SK-N-SH treated with all-trans-retinoic acid at 6 μM for 48 hours (cell line): ENCODE data around the gene ZNF792.

Experiments
- ATAC-seq: fragments of 200-7000 bp; cut with Tn5 transposase; 3 replicates; pipeline ENCODE4 v1.9.1; 2020; ENCODE audit warnings: mild to moderate bottlenecking, moderate library complexity
- ARNTL ChIP-seq: fragments of 450-650 bp; formaldehyde crosslinking; IDR thresholded peaks from 2 replicates; pipeline ENCODE4 v1.5.0; 2020; ENCODE audit warnings: low read depth, mild to moderate bottlenecking, moderate library complexity, borderline replicate concordance
- BACH2 ChIP-seq: fragments of 250-450 bp; sonication (Bioruptor Pico); IDR thresholded peaks from 2 replicates; pipeline ENCODE4 v1.9.0; 2021; ENCODE audit warnings: mild to moderate bottlenecking, borderline replicate concordance
- CSDC2 ChIP-seq: fragments of 250-450 bp; sonication (Bioruptor Pico); IDR thresholded peaks from 2 replicates; pipeline ENCODE4 v1.5.0; 2020; ENCODE audit warnings: mild to moderate bottlenecking, moderate library complexity
- ESRRG ChIP-seq: fragments of 250-450 bp; sonication (Bioruptor Pico); IDR thresholded peaks from 2 replicates; pipeline ENCODE4 v1.6.1; 2021; ENCODE audit warnings: mild to moderate bottlenecking
- GLIS3 ChIP-seq: fragments of 250-450 bp; sonication (Bioruptor Pico); IDR thresholded peaks from 2 replicates; pipeline ENCODE4 v1.5.0; 2020; ENCODE audit warnings: mild to moderate bottlenecking, moderate library complexity
- ISL1 ChIP-seq: fragments of 250-450 bp; sonication (Bioruptor Pico); IDR thresholded peaks from 2 replicates; pipeline ENCODE4 v2.1.2; 2022; ENCODE audit warnings: mild to moderate bottlenecking, moderate library complexity
- RARB ChIP-seq: fragments of 250-450 bp; sonication (Bioruptor Pico); IDR thresholded peaks from 2 replicates; pipeline ENCODE4 v1.8.0; 2021; ENCODE audit warnings: mild to moderate bottlenecking, moderate library complexity
- SNAI2 ChIP-seq: fragments of 250-450 bp; sonication (Bioruptor Pico); IDR thresholded peaks from 2 replicates; pipeline ENCODE4 v1.5.0; 2020; ENCODE audit warnings: mild to moderate bottlenecking, moderate library complexity
- TCF4 ChIP-seq: fragments of 250-450 bp; sonication (Bioruptor Pico); IDR thresholded peaks from 2 replicates; pipeline ENCODE4 v1.8.0; 2021; ENCODE audit warnings: mild to moderate bottlenecking, moderate library complexity, borderline replicate concordance
- TOX ChIP-seq: fragments of 250-450 bp; sonication (Bioruptor Pico); IDR thresholded peaks from 2 replicates; pipeline ENCODE4 v1.8.0; 2021; ENCODE audit warnings: mild to moderate bottlenecking, moderate library complexity, borderline replicate concordance
- ZFP3 ChIP-seq: fragments of 250-450 bp; sonication (Bioruptor Pico); IDR thresholded peaks from 2 replicates; pipeline ENCODE4 v1.5.0; 2020; ENCODE audit warnings: mild to moderate bottlenecking, moderate library complexity
- ZFP30 ChIP-seq: fragments of 450-650 bp; formaldehyde crosslinking; IDR thresholded peaks from 2 replicates; pipeline ENCODE4 v1.5.0; 2022; ENCODE audit warnings: mild to moderate bottlenecking, moderate library complexity
- ZNF565 ChIP-seq: fragments of 450-650 bp; formaldehyde crosslinking; conservative IDR thresholded peaks from 2 replicates; pipeline ENCODE4 v1.5.0; 2020; ENCODE audit warnings: low read depth, mild to moderate bottlenecking, moderate library complexity
- ZNF70 ChIP-seq: fragments of 450-650 bp; formaldehyde crosslinking; IDR thresholded peaks from 2 replicates; pipeline ENCODE4 v1.5.0; 2020; ENCODE audit warnings: mild to moderate bottlenecking, moderate library complexity
- ZNF8 ChIP-seq: fragments of 450-650 bp; formaldehyde crosslinking; IDR thresholded peaks from 2 replicates; pipeline ENCODE4 v1.5.0; 2020; ENCODE audit warnings: mild to moderate bottlenecking, moderate library complexity
- TF ChIP-seq, protein P1 (sequence below): fragments of 250-450 bp; sonication (Bioruptor Pico); IDR thresholded peaks from 2 replicates; pipeline ENCODE4 v1.5.1; 2020; ENCODE audit warnings: low read depth, mild to moderate bottlenecking, moderate library complexity
- TF ChIP-seq, protein P2 (sequence below): fragments of 250-450 bp; sonication (Bioruptor Pico); IDR thresholded peaks from 2 replicates; pipeline ENCODE4 v1.8.0; 2021; ENCODE audit warnings: low read depth, mild to moderate bottlenecking, moderate library complexity, borderline replicate concordance
- TF ChIP-seq, protein P3 (sequence below): fragments of 250-450 bp; sonication (Bioruptor Pico); IDR thresholded peaks from 2 replicates; pipeline ENCODE4 v1.8.0; 2020; ENCODE audit warnings: mild to moderate bottlenecking, moderate library complexity, borderline replicate concordance
- TF ChIP-seq, protein P4 (sequence below): fragments of 250-450 bp; sonication (Bioruptor Pico); IDR thresholded peaks from 2 replicates; pipeline ENCODE4 v1.5.1; 2021; ENCODE audit warnings: mild to moderate bottlenecking, moderate library complexity
- TF ChIP-seq, protein P5 (sequence below): fragments of 250-450 bp; sonication (Bioruptor Pico); IDR thresholded peaks from 2 replicates; pipeline ENCODE4 v1.5.0; 2020; ENCODE audit warnings: mild to moderate bottlenecking, moderate library complexity

The ZNF792 gene

GRCh38 chr19:34991542-34992333 is 27.7 kb upstream of the ZNF792 start:
- ATAC-seq: no peak
- no peak for TF ChIP-seq GLIS3 (CRISPR knock-in tag)
- TF ChIP-seq, protein P1, sequence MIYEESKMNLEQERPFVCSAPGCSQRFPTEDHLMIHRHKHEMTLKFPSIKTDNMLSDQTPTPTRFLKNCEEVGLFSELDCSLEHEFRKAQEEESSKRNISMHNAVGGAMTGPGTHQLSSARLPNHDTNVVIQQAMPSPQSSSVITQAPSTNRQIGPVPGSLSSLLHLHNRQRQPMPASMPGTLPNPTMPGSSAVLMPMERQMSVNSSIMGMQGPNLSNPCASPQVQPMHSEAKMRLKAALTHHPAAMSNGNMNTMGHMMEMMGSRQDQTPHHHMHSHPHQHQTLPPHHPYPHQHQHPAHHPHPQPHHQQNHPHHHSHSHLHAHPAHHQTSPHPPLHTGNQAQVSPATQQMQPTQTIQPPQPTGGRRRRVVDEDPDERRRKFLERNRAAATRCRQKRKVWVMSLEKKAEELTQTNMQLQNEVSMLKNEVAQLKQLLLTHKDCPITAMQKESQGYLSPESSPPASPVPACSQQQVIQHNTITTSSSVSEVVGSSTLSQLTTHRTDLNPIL (CRISPR knock-in tag): no peak
- no peak for TF ChIP-seq CSDC2 (CRISPR knock-in tag)
- TF ChIP-seq TCF4: no peak
- no peak for TF ChIP-seq ZNF70
- TF ChIP-seq ISL1 (CRISPR knock-in tag): no peak
- no peak for TF ChIP-seq BACH2 (CRISPR knock-in tag)
- TF ChIP-seq, protein P2, sequence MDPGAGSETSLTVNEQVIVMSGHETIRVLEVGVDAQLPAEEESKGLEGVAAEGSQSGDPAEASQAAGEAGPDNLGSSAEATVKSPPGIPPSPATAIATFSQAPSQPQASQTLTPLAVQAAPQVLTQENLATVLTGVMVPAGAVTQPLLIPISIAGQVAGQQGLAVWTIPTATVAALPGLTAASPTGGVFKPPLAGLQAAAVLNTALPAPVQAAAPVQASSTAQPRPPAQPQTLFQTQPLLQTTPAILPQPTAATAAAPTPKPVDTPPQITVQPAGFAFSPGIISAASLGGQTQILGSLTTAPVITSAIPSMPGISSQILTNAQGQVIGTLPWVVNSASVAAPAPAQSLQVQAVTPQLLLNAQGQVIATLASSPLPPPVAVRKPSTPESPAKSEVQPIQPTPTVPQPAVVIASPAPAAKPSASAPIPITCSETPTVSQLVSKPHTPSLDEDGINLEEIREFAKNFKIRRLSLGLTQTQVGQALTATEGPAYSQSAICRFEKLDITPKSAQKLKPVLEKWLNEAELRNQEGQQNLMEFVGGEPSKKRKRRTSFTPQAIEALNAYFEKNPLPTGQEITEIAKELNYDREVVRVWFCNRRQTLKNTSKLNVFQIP: no peak
- TF ChIP-seq ESRRG: no peak
- no peak for TF ChIP-seq RARB (CRISPR knock-in tag)
- no peak for TF ChIP-seq SNAI2 (CRISPR knock-in tag)
- no peak for TF ChIP-seq ARNTL (CRISPR knock-in tag)
- no peak for TF ChIP-seq ZFP30
- no peak for TF ChIP-seq ZNF8

DNA sequence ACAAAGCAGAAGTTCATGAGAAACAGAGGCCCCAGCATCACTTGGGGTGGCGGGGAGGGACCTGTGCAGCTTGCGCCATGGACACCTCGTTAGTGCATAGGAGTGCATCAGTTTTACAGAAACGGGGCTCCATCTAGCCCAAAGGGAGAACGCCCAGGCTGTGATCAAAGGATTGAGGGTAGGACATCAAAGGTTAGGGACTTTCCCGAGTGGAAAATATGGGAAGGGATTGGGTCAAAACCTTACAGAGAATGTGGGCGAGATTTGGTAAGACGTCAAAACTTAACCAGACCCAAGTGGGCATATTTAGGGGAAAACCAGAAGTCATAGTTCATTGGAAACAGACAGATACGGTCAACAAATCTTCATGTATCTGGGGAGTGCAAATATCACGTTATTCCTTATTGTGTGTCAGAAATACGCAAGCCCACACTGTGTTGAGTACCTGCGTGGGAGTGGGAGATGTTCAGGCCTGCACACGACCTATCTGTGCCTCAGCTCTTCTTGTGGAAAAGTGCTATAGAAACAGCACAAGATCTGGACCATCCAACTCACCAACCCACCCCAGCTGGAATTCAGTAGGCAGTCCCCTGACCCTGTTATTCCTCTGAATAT is 26.7 kb upstream of the ZNF792 start:
- ATAC-seq: no peak
- TF ChIP-seq ZFP30 (no peak), ESRRG (no peak), CSDC2 (CRISPR knock-in tag) (no peak), SNAI2 (CRISPR knock-in tag) (no peak), ZFP3 (no peak), GLIS3 (CRISPR knock-in tag) (no peak), ZNF565 (CRISPR knock-in tag) (no peak), TOX (no peak), ARNTL (CRISPR knock-in tag) (no peak), RARB (CRISPR knock-in tag) (no peak), BACH2 (CRISPR knock-in tag) (no peak)
- TF ChIP-seq, protein P1 (CRISPR knock-in tag): no peak
- TF ChIP-seq, protein P3, sequence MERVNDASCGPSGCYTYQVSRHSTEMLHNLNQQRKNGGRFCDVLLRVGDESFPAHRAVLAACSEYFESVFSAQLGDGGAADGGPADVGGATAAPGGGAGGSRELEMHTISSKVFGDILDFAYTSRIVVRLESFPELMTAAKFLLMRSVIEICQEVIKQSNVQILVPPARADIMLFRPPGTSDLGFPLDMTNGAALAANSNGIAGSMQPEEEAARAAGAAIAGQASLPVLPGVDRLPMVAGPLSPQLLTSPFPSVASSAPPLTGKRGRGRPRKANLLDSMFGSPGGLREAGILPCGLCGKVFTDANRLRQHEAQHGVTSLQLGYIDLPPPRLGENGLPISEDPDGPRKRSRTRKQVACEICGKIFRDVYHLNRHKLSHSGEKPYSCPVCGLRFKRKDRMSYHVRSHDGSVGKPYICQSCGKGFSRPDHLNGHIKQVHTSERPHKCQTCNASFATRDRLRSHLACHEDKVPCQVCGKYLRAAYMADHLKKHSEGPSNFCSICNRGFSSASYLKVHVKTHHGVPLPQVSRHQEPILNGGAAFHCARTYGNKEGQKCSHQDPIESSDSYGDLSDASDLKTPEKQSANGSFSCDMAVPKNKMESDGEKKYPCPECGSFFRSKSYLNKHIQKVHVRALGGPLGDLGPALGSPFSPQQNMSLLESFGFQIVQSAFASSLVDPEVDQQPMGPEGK (CRISPR knock-in tag): no peak
- TF ChIP-seq, protein P4, sequence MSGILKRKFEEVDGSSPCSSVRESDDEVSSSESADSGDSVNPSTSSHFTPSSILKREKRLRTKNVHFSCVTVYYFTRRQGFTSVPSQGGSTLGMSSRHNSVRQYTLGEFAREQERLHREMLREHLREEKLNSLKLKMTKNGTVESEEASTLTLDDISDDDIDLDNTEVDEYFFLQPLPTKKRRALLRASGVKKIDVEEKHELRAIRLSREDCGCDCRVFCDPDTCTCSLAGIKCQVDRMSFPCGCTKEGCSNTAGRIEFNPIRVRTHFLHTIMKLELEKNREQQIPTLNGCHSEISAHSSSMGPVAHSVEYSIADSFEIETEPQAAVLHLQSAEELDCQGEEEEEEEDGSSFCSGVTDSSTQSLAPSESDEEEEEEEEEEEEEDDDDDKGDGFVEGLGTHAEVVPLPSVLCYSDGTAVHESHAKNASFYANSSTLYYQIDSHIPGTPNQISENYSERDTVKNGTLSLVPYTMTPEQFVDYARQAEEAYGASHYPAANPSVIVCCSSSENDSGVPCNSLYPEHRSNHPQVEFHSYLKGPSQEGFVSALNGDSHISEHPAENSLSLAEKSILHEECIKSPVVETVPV (CRISPR knock-in tag): no peak
- TF ChIP-seq, protein P2: no peak
- TF ChIP-seq, protein P5, sequence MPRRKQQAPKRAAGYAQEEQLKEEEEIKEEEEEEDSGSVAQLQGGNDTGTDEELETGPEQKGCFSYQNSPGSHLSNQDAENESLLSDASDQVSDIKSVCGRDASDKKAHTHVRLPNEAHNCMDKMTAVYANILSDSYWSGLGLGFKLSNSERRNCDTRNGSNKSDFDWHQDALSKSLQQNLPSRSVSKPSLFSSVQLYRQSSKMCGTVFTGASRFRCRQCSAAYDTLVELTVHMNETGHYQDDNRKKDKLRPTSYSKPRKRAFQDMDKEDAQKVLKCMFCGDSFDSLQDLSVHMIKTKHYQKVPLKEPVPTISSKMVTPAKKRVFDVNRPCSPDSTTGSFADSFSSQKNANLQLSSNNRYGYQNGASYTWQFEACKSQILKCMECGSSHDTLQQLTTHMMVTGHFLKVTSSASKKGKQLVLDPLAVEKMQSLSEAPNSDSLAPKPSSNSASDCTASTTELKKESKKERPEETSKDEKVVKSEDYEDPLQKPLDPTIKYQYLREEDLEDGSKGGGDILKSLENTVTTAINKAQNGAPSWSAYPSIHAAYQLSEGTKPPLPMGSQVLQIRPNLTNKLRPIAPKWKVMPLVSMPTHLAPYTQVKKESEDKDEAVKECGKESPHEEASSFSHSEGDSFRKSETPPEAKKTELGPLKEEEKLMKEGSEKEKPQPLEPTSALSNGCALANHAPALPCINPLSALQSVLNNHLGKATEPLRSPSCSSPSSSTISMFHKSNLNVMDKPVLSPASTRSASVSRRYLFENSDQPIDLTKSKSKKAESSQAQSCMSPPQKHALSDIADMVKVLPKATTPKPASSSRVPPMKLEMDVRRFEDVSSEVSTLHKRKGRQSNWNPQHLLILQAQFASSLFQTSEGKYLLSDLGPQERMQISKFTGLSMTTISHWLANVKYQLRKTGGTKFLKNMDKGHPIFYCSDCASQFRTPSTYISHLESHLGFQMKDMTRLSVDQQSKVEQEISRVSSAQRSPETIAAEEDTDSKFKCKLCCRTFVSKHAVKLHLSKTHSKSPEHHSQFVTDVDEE (CRISPR knock-in tag): no peak
